ENCODE results near the gene HAPSTR1.
"Not testable (repeated sequence)": the region's sequence is repeated elsewhere in the genome, so short reads cannot be mapped to it uniquely, and the experiment has no call there.

HAPSTR1 gene

GRCh38 chr16:9072806-9073341, 18.6 kb upstream of the HAPSTR1 start:
- DNase-seq: no peak

- DNase-seq: no peak
Measured at GRCh38 chr16:9075299-9076071, 16.0 kb upstream of the HAPSTR1 start.

DNA sequence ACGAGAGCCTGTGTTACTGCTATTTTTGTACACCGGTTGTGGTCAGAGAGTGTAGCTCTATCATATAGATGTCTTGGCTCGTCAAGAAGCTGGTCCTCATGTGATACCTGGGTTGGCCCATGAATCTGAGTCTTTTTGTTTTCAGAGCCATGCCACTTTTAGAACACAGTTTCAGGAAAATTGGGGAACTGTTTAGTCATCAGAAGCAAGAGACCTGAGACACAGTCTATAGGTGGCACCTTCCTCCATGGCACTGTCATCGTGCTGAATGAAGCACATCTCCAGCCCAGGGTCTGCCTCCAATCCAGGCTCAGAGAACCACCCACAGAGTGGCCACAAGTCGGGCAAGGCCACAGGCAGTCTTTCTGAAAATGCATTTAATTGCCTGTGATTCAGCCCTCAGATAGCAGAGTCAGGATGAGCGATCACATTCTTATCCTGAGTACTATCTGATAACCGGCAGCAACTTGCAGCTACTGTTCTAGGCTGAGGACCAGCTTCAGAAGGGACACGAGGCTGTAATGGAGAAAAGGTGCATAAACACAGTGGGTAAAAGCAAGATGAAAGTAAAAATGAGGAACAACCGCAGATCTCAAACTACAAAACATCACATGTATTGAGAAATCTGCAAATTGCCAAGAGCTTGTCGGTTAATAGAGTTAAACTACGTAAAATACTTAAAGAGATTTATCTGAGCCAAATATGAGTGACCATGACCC, 14.2 kb upstream of the HAPSTR1 start:
- no peak for DNase-seq

GRCh38 chr16:9078467-9079429, 12.7 kb upstream of the HAPSTR1 start:
- peak; percentile 82 for DNase-seq

GRCh38 chr16:9079430-9079812, 12.0 kb upstream of the HAPSTR1 start:
- DNase-seq: no peak

DNA sequence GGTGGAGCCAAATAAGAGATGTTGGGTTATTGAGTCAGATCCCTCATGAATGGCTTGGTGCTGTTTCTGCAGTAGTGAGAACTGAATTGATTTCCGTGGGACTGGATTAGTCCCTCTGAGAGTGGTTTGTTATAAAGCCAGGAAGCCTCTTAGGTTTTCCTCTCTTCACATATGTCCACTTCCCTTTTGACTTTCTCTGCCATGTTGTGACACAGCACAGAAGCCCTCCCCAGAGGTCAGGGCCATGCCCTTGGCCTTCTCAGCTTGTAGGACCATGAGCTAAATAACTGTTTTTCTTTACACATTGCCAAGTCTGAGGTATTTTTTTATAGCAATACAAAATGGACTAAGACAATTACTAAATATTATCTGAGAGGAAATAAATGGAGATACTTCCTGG, 10.3 kb upstream of the HAPSTR1 start:
- no peak for DNase-seq

- DNase-seq: no peak
Measured at GRCh38 chr16:9081843-9082242, 9.6 kb upstream of the HAPSTR1 start.

DNA sequence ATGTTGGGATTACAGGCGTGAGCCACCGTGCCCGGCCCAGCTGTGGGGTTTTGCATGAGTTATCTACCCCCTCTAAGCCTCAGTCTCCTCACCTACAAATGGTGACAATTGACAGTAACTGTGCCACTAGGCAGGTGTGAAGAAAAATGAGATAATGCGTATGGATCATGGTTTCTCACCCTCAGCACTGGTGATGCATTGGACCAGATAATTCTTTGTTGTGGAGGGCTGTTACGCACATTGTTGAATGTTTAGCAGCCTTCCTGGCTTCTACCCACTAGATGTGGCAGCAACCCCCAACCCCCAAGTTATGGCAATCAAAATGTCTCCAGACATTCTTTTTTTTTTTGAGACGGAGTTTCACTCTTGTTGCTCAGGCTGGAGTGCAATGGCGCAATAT, 9.0 kb upstream of the HAPSTR1 start:
- peak; percentile 43 for DNase-seq

DNA sequence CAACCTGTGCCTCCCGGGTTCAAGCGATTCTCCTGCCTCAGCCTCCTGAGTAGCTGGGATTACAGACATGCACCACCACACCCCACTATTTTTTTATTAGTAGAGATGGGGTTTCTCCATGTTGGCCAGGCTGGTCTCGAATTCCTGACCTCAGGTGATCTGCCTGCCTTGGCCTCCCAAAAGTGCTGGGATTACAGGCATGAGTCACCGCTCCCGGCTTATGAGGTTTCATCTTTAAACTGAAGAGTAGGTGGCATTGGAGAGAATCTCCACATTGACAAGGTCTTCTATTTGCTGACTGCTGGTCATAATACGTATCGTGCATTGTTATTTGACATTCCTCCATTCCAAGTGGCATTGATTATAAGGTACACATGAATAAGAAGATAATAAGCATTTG, 3.7 kb upstream of the HAPSTR1 start:
- not testable (repeated sequence) for DNase-seq

GRCh38 chr16:9088848-9089247, 2.6 kb upstream of the HAPSTR1 start:
- no peak for DNase-seq

DNA sequence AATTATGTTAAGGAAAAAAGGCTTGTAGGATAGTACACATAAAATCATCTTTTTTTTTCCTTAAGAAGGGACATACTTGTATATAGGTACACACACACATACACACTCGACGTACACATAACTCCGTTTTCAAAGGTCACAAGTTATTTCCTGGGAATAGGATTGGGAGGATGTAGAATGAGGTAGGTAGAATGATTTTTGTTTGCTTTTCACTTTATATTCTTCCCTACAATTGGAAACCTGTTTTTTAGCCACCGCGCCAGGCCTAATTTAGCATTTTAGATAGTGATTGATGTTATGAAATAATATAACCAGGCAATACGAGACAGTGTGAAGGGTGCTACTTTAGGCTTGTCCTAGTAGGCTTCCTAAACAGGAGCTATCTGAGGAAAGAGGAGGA, 1.8 kb upstream of the HAPSTR1 start:
- DNase-seq: no peak

- no peak for DNase-seq
Measured at GRCh38 chr16:9090101-9090959, 1.1 kb upstream of the HAPSTR1 start.

- no peak for DNase-seq
Measured at GRCh38 chr16:9091867-9092281, 430 bp downstream of the HAPSTR1 start.

DNA sequence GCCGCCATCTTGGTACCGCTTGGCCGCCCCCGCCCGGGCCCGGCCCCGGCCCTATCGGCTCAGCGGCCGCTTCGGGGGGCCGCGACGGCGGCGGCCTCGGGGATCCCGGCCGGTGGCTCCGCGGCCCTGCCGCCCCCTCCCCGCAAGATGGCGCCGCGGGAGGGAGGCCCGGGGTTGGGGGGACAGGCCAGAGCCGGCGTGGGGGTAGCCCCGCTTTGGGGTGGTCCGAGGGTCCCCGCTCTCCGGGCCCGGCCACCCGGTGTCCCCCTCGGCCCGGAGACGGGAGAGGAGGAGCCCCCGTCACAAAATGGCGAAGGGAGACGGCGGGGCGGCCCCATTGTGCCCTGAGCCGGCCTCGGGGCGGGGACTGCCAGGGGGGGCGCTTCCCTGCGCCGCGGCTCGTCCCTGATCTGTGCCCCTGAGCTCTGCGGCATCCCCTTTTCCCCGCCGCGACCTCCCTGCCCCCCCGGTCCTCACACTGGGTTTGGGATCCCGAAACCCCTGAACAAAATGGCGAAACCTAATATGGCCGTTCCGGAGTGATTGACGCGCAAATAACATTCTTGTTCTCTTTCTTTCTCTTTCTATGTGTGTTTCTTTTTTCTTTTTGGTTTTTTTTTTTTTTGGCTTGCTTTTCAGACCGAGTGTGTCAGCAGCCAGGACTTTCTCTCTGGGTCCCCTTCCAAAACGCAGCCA, 986 bp downstream of the HAPSTR1 start:
- DNase-seq: no peak

DNA sequence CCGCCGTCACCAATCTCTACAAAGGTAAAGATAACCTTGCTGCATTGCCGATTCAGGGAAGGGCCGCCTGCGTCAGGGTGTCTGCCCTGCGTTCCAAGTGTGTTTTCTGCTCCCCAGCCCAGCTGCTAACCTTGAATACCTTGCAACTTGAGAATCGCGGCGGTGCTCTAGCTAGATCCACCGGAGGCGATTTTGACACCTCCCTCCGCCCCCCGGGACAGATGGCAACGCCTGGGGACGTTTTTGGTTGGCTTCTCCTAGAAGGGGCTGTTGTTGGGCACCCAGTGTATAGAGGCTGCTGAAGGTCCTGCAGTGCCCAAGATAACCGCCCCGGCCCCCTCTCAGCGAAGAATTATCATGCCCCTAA, 1.5 kb downstream of the HAPSTR1 start:
- no peak for DNase-seq

DNA sequence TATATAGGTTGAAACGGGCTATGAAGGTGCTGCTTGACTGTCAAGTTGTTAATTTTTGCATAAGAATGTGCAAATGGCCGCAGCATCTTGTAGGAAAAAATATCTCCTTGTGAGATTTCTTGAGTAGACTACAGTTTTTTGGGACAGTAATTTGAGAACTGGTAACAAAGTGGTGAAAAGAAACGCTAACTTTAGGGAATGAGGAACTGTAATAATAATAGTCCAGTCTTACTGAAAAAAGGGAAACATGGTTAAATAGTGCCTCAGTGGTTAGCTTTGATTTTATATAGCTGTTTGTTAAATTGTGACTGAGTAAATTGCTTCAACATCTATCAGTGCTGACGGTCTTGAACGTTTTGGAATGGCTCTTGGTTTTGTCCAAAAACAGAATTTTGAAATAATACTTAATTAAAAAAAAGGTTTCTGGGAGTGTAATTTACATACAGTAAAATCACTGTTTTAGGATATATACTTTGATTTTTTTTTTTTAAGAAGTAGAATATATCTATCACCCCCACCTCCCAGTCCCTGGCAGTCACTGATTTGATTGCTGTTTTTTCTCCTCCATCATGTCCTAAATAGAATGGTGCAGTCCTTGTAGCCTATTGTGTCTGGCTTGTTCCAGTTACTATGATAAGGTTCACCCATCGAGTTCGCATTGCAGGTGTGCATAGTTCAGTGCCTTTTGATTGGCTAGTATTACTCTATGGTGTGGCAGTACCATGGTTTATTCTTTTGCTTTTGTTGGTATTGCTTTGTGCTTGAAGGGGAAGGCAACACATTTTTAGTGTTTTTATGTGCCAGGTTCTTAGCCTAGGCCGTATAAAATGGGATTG, 2.8 kb downstream of the HAPSTR1 start:
- DNase-seq: no peak

DNA sequence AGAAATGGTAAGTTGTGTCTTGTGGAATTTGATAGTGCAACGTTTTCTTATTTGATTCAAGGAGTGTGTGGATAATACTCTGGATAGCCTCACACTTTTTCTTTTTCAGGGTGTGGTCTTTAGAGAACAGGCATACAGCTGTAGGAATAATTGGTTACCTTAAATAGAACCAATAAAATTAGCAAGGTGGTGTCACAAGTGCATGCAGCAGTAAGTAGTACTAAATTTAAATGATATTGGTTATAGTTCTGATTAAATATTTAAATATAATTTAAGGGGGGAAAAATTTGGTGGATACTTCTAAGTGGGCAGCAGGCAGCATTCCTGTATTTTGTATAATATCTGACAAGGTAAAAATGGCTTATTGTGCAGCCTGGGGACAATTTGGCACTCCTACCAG, 3.7 kb downstream of the HAPSTR1 start:
- DNase-seq: no peak

GRCh38 chr16:9095656-9096397, 4.4 kb downstream of the HAPSTR1 start:
- no peak for DNase-seq

DNA sequence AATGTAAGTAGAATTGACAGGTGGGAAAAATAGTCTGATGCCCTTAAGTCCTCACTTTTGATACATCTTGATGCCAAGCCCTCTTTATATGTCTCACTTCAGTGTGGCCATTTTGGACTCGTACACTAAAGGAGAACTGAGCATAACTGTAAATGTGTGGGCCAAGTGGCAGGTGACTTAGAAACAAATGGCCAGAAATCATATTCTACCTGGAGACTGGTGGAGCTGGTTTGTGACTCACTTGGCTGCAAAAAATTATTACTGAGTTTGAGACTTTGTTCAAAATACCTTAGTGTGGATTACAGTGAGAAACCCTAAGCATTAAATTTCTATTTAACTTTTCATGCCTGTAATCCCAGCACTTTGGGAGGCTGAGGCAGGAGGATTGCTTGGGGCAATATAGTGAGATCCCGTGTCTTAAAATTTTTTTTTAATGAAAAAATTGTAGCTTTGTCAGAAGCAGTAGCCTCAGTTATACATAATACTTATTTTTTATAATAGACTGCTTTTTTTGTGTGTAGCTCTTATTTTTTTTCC, 5.0 kb downstream of the HAPSTR1 start:
- DNase-seq: no peak
